OCI-LY3 (cell line): Measurements from ENCODE around the gene SLC12A8.

ENCODE experiments used
- EZH2phosphoT487 ChIP-seq: fragments of 200-600 bp; shearing (Covaris generic); IDR thresholded peaks from 2 replicates; pipeline ENCODE4 v1.6.1; 2018; ENCODE audit warnings: antibody characterized with exemption, mixed run types, low read depth
- TF ChIP-seq, protein P1 (sequence below): fragments of 200-600, 300-600 bp; sonication (generic); IDR thresholded peaks from 2 replicates; pipeline ENCODE4 v1.5.1; 2014; ENCODE audit warnings: antibody characterized with exemption, low read length, low read depth

DNA sequence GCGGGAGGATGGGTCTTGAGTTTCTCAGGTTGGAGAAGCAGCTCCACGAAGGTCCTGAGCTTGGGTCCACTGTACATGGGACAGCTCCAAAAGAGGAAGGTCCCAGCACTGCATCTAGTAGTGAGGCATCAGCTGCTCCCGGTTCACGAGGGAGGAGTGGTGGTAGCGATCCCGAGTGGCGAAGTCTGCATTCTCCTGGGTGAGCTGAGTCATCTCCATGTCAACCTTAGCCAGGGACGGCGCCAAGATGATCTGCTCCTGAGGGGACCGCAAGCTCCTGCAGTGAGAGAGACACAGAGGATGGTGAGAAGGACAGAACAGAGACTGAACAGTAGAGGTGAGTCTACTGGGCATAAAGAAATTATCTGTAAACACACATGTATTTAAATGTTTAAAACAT lies 128.8 kb downstream of the SLC12A8 start:
- TF ChIP-seq, protein P1, sequence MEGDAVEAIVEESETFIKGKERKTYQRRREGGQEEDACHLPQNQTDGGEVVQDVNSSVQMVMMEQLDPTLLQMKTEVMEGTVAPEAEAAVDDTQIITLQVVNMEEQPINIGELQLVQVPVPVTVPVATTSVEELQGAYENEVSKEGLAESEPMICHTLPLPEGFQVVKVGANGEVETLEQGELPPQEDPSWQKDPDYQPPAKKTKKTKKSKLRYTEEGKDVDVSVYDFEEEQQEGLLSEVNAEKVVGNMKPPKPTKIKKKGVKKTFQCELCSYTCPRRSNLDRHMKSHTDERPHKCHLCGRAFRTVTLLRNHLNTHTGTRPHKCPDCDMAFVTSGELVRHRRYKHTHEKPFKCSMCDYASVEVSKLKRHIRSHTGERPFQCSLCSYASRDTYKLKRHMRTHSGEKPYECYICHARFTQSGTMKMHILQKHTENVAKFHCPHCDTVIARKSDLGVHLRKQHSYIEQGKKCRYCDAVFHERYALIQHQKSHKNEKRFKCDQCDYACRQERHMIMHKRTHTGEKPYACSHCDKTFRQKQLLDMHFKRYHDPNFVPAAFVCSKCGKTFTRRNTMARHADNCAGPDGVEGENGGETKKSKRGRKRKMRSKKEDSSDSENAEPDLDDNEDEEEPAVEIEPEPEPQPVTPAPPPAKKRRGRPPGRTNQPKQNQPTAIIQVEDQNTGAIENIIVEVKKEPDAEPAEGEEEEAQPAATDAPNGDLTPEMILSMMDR, result no peak
- no peak for TF ChIP-seq EZH2phosphoT487
